Kidney tubule cell (primary cell): ENCODE measurements around the gene BSN.

Source experiments
- DNase-seq: peaks from one replicate; pipeline ENCODE4 v3.0.0-alpha.2; 2018; ENCODE audit warnings: low spot score

The BSN gene

DNA sequence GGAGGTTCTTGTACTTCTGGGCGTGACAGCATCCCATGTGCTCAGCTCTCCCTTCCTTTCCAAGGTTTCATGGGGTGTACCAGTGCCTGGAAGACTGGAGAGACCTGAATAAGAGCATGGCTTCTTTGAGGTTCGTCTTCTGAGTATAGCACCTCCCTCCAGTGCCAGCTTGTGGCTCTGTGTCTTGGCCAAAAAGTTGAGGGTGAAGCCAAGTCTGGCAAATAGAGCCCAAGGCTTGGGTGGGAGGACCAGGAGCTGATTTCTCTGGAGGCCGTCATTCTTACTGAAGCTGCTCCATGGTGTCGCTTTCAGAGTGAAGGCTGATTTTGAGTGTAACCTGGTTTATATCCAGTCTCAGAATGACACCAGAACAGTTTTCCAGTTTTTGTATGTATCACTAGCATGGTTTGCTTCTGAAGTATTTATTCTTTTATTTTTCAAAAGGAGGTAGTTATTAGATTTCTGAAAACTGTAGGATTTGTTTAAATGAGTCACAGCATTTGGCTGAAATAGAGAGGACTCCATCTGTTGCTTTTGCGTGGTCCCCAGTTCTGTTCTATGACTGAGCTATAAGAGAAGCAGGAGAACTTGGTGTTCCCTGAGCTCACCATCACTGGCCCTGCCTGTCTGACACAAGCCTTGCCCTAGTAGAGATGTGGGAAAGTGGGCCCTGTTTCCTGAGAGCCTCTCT, 47.2 kb downstream of the BSN start:
- no peak for DNase-seq

DNA sequence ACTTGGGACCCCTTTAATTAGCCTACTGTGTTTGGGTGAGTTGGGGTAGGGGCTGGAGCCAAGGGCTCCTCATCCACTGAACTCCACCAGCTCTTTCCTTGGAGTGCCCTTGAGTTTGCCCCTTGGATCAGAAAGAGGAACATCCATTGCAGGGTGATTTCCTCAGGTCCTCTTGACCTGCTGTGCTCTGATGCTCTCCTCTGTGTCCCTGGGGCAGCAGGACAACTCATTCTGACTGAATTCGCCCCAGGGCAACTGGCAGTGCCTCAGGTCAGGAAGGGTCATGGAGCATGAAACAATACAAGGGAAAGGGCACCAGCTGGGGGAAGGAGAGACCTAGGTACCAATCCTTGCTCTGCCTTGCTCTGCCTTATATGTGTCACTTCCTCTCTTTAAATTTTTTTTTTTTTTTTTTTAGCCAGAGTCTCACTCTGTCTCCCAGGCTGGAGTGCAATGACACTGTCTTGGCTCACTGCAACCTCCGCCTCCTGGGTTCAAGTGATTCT, 47.8 kb downstream of the BSN start:
- DNase-seq: peak; percentile 58

DNA sequence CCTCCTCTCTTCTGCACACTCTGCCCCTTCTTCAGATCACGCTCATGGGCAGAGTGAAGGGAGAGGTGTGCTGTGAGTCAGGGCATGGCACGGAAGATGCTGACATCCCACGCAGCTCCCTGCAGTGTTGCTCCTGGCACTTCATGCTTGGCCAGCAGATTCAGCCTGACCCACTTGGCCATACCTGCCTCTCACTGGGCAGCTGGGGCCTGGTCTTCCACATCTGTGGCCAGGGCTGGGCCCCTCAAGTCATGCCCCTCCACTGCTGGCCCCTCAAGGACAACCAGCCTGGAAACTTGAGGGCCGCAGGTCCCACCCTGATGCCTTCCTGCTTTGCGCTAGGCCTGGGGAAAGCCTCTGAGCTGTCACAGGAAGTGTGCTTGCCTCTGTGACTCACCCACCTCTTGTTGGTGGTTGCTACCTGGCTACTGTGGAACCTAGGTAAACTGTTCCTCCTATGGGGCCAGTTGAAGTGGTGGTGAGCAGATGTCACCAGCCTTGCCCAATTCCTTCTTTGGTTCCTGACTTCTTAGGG, 48.7 kb downstream of the BSN start:
- DNase-seq: peak; percentile 87

DNA sequence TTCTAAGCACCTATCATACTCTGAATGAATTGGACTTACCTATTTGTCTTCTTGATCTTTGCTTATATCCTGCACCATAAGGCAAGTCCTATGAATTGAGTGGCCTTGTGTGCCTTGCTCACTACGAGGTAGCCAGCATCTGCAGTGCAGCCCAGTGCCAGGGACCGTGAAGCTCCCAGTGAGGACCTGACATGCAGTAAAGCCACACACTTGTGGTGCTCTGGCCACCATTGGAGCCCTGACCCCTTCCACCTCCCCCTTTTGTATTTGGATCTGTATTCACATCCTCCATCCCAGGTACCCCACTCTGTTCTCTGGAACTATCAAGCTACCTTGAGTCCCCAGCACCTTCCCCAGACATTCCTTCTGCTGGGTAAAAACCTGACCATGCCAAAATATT, 52.1 kb downstream of the BSN start:
- no peak for DNase-seq

DNA sequence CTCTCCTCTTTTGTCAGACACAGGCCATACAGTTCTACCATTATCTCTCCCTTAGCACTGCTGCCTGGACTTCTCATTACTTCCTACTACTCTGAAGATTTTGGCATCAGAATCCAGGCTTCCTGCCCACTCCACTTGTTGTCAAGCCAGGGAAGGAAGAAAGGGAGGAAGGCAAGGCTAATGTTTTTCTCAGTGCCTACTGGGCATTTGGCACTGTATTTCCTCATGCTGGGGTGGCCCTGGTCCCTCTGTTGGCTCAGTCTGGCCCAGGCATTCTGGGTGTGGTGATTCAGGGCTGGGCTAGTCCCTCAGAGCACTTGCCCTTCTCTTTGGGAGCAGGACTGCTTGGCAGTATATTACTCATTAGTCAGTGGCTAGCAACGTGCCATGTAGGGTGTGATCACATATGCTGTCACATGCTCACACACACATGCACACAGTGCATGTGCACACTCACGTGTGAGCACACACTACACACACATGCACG, 52.9 kb downstream of the BSN start:
- DNase-seq: peak; percentile 63

DNA sequence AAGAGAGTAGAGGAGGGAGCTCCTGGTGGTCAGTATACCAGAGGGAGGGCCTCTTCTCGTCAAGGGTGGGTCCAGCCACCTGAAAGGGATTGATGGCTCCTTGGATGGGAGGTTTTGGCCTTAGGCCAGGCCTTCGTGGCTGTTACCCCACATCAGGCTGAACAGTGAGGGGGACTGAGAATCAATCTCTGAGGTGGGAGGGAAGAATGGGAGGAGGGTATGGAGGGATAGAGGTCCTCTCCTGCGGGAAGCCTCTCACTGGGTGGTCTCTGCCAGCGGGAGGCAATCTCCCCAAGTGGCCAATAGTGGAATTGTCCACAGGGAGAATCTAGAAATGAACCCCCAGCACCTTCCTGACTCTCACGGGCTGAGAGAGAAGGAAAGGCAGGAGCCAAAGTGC, 53.5 kb downstream of the BSN start:
- no peak for DNase-seq

DNA sequence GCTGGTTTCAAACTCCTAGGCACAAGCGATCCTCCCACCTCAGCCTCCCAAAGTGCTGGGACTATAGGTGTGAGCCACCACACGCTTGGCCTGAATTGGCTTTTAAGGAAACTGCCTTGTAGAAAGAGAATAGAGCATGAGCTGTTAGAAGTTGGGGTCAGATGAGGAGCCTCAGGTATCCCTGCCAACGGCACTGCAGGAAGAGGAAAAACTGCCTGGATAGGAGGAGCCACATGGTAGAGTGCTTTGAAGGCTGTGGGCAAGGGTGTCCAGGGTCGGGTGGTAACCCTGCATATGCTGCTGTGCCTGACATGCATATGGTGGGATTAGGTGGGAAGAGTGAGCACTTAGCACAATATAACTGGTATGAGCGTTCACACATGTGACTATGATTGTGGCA, 55.0 kb downstream of the BSN start:
- DNase-seq: no peak

DNA sequence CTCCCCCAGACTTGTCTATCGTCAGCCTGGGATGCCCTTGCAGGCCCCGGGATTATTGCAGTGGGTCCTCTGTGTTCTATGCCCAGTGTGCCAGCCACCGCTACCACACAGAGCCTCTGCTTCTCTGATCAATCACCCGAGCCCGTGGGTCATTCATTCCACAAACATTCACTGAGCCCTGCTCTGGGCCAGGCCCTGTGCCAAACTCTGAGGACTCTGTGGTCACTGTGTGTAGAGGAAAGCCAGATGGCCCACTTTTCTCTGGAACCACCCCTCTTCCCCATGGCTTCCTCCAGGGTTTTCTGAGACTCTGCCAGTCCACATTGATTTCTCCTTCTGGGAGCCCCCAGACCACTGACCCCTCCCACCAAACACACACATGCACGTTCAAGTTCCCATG, 55.5 kb downstream of the BSN start:
- DNase-seq: no peak

DNA sequence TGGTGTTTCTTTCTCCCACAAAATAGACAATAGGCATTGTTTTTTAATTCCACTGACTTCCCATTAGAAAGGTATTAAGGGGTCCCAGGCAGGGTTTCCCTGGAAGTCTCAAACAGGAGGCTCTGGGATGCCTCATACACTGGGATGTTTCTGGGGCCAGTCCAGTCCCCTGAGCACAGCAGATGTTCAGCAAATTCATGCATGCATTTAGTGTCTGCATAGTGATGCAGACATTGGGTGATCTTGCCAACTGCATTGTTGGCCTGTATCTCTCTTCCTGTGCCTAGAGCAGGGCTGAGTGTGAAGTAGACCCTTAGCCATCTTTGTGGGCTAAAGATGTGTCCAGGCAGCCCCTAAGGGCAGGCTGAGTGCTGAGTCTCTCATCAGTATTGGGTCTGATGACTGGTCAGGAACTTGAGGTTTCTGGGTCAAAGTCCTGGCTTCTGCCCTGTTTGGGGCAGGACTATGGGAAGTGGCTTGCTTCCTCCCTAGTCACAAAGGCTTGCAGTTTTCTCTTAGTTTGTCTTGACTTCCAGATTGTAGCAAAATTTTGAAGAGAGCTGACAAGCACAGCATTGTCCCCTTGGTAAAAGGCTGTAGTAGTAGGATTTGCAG, 56.5 kb downstream of the BSN start:
- DNase-seq: no peak

DNA sequence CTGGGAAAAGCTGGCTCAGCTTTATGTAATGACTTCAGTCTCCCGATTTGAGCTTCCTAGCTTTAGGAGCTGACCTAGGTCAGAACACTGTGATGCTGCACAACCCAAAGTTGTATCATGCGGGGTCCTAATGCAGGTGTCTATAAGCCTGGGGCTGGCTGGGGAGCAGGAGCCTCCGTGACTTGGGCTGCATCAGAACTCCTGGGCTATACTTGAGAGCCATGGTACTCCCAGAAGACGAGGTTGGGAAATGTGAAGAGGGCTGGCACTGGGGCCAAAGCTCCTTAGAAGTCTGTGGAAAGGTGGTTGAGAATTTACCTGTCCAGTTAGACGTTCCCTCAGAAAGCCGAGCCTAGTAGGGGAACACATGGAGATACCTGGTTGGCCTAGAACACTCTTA, 57.0 kb downstream of the BSN start:
- no peak for DNase-seq

DNA sequence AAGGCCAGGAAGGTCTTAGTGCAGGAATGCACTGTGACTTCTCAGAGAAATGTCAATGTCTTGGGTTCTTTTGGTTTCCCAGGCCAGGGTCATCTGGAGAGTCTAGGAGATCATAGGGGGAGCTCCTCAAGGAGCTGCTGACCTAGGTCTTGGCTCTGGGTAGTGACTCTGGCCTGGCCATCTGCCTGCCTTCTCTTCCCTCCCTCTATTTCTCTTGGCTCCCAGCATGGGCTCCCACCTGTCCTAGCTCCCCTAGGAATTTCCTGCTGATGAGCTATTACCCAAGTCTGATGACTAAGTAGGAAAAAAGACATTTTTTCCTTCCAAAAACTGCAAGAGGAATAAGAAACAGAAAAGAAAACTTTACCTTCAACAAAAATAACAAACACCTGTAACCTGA, 57.4 kb downstream of the BSN start:
- DNase-seq: peak; percentile 31

DNA sequence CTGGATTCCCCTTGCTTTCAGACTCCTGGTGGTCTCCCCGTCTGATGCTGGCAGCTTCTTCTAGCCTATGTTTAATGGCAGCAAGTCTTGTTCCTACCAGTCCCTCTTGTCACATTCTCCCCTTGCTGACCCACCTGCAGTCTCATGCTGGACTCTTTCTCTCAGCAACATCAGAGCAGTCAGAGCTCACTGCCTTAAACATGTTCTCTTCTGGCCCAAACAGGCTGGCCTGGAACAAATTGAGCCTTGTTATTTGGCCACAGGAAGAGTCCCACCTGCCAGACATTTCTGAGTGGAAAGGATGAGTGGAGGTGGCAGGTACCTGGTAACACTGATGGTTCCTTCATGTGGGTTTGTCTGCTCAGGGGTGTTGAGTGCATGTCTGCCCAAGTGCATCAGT, 60.7 kb downstream of the BSN start:
- no peak for DNase-seq

DNA sequence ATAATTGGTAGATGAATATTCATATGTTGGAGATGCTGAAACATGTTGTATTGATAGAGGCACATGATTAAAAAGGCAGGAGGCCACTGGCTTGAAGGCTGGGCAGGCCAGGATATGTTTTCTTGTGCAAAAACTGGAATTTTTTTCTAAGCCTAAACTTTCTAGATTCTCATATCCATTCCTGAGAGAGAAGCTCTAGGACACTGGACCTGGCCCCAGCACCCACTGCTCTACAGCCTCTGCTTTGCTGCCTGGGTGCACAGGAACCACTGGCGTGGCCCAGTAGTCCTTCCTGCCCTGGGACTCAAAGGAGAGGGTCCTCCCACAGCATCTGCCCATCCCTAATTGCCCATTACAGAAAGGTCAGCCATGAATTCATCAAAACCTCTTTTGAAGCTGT, 61.8 kb downstream of the BSN start:
- DNase-seq: no peak

DNA sequence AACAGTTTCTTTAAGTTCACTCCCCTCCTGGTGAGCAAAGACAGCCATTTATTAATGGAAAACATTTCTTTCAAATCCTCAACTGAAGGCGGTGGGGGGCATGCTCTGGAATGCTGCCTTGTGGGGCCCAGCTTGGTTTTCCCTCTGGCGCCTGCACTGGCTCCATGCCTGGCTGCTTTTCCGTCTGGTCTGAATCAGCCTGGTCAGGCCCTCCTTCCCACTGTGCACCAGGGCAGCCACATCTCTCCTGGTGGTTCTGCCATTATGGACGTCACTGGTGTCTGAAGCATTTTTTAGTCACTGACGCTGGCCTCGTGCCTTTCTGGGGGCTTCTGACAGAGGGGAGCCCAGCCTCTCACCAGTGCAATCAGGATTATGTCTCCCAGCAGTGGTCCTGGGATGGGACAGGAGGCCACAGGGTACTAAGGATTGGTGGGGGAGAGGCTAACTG, 62.2 kb downstream of the BSN start:
- peak; percentile 76 for DNase-seq

DNA sequence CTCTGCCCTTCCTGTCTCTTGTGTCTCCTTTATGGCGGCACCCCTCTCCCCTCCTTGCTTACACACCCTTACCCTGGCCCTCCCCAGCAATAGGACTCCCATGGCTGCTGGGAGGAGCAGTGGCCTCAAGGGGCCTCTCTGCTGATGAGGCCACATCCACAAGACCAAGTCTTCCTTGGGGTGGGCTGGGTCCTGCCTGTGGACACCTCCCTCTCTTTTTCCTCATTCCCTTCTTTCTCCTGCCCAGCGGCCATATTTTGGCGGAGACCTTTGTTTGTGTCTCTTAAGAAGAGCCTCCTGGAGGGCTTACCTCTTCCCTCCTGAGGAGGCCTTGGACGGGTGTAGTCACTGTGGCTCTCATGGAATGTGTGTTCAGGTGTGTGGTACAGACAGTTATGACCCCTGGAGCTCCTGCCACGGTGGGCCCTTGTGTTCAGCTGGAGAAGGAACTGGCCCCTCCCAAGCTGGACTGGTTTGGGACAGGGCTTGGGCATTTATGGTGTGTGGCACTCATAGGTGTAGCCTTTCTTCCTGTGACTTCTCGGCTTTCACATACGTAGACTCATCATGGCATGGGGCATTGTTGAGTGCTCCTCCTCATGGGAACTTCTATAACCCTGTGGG, 63.2 kb downstream of the BSN start:
- no peak for DNase-seq

DNA sequence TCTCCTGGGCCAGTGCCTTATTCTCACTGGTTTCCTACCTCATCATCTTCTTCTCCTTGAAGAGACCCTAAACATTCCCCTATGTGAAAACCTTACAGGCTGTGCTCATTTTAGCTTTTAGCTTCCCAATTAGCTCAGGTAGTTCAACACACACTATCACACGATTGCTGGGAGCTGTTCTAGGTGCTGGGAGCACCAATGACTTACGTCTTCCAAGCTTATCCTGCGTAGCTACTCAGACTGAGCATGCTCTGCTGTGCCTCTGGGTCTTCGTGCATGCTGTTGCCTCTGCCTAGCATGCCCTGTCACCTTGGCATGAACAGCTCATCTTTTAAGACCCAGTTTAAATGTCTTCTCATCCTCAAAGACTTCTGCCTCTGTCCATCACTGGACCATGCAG, 64.1 kb downstream of the BSN start:
- DNase-seq: no peak

DNA sequence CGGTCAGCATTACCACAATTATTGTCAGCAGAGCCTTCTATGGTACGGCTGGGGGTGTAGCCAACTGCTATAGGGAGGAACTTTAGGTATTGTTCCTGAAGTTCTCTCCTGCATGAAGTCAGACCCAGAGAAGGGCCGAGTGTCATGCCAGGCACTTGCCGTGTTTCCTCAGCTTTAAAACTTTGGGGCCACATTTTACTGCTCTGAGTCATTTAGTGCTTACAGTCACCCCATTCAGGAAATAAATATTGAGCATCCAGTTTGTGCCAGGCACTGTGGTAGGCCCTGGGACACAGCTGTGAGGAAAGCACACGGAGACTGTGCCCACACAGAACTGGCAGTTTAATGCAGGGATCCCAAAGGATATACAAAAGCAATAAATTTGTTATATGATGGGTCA, 65.4 kb downstream of the BSN start:
- no peak for DNase-seq

DNA sequence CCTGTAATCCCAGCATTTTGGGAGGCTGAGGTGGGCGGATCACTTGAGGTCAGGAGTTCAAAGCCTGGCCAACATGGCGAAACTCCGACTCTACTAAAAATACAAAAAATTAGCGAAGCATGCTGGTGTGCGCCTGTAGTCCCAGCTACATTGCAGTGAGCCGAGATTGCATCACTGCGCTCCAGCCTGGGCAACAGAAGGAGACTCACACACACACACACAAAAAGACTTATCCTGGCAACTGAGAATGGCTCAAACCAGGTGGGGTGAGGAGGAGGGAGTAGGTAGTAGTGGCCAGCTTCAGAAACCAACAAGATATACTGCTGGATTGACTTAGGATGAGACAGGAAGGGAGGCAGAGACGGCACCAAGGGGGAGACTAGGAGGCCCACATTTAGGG, 66.5 kb downstream of the BSN start:
- DNase-seq: no peak

DNA sequence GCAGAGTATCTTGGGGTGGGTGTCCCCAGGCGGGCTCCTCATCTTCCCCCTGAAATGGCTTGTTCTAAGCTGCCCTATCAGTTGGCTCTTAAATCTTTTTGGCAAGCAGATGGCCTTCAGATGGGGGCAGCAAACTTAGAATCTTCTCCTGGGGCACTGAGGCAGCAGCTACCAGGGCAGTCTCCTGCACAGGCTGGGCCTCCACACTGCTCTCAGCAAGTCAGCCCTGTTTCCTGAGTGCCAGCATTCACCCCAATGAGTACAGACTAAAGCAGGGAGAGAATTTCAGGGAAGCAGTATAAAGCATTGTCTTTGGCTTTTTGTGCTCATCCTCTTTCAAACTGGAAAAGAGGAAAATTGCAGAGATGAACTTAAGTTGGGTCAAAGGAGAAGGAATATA, 68.8 kb downstream of the BSN start:
- no peak for DNase-seq

DNA sequence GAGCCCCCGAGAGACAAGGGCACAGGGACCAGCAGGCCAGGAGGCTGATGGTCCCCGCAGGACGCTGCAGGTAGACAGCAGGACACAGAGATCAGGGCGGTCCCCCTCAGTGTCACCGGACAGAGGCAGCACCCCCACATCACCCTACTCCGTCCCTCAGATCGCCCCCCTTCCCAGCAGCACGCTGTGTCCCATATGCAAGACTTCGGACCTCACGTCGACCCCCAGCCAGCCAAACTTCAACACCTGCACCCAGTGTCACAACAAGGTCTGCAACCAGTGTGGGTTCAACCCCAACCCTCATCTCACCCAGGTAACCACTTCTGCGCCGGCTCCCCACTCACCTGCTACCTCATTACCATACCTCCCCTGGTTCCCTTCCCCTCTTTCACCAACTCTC, 70.8 kb downstream of the BSN start:
- no peak for DNase-seq

DNA sequence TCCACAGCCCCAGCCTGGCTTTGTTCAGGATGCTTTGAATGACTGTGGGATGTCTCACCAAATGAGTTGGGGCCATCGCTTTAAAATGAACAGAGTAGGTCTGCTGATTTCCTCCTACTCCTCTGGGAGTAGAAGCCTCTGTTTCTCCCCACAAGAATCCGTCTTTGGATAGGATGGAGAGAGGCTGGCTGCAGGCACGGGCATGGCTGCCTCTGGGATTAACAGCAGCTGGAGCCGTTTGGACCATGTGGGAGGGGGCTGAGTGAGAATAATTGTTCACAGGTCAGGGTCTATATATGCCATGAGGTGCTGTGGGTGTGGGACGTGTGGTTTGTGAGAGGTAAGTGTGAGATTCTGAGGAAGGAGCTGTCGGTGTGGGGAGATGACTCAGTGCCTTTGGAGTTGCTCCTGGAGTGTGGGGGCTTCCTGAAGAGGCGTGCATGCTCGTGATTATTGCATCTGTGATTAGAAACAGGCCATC, 71.9 kb downstream of the BSN start:
- no peak for DNase-seq

DNA sequence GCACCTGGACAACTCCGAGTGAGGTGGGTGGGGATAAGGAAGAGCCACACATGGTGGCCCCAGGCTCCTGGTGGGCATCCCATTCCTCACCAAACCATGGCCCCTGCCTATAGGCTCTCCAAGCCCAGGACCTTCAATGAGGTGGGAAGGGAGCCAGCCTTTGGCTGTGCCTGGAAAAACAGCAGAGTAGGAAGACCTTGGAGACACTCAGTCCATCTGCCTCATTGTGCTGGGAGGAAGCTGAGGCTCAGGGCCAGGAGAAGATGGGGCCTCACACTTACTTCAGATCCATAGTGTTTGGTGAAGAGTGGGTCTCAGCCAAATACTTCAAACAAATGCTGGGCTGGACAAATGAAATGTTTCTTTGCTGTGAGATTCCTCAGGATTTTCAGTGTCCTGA, 72.5 kb downstream of the BSN start:
- no peak for DNase-seq

DNA sequence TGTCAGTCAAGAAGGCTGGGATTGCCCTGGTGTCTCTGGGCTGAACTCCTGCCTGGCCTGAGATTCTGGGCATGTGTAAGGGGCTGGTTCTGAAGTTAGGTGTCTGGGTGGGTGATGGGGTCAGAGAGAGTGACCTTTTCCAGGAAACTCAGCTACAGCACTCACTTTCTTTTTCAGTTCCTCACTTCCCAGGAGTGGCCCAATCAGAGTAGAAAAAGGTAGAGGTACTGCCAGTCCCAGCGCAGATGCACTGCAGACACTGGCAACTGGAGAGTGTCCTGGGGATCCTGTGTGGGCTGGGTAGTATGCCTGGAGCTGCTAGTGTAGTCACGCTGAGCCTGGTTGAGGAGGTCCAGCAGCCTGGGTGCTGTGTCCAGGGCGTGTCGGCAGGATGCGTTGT, 73.4 kb downstream of the BSN start:
- no peak for DNase-seq
